ENCODE data around the gene SLC25A45. TPM values are rescaled to one million over a fixed set of nuclear protein-coding genes. Genes with fewer than 3 reads are reported as not detected.
A peak's percentile ranks its signal among the peaks of the same experiment; 100 is the strongest.

Gene SLC25A45
- total and polyA plus RNA-seq, 2 donors (not counting 1 experiment from before 2014, with no cell fraction given) = 16.4 to 80.6 TPM

DNA sequence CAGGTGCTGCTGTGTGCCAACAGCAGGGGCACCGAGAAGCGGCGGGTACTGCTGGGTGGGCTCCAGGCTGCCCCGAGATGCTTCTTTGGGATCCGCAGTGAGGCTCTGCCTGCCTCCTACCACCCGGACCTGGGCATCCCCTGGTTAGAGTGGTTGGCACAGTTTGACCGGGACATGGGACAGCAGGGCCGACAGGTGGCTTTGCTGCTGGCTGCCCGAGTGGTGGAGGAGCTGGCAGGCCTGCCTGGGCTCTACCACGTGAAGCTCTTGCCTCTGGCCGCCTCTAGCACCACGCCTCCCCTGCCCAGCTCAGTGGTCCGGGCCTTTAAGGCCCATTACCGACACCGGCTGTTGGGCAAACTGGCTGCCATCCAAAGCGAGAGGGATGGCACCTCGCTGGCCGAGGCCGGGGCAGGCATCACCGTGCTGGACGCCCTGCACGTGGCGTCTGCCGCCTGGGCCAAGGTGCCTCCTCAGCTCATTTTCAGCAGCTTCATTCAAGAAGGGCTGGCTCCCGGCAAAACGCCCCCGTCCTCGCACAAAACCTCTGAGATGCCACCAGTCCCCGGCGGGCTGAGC is 26.0 kb downstream of the SLC25A45 start:
- no peak for ATAC-seq (ENCODE audit: low read depth)
- H3K4me3 ChIP-seq (ENCODE audit: control extremely low read depth in 1 of 5, extremely low read depth in 1 of 5, insufficient read depth in 1 of 5, low read depth in 2 of 5, low read length in 4 of 5) = no peak overlapping the region
- peak overlapping the region; percentile 10 for H3K27ac Mint-ChIP-seq
- no peak for TF ChIP-seq CTCF (IDR thresholded peaks at IDR 0.05)
- no peak for TF ChIP-seq EZH2 (IDR thresholded peaks at IDR 0.05; ENCODE audit: borderline replicate concordance, insufficient read depth, low read depth, low read length, poor library complexity, severe bottlenecking)
- no peaks in the 10 kb centered on the region for H3K27me3 ChIP-seq (replicated peaks in 1 of 4; ENCODE audit: control extremely low read depth in 1 of 4, control insufficient read depth in 3 of 4, insufficient read depth in 4 of 4, low read length in 3 of 4)
- peaks cover 11 to 16% of the 10 kb centered on the region in 2 donors for H3K4me1 ChIP-seq (ENCODE audit: control insufficient read depth in 2 of 2, insufficient read depth in 2 of 2, low read length in 2 of 2)
- peak overlapping the region; percentile 99 for H3K4me2 ChIP-seq (replicated peaks; ENCODE audit: low read depth, low read length, poor library complexity, severe bottlenecking)
- peak; percentile 30 for DNase-seq
- H3K79me2 ChIP-seq (ENCODE audit: control insufficient read depth, insufficient read depth, low read length) = no peaks in the 10 kb centered on the region
- H3K27me3 Mint-ChIP-seq = no peaks in the 10 kb centered on the region
- H4K20me1 ChIP-seq (ENCODE audit: control insufficient read depth, insufficient read depth, low read length, poor library complexity, severe bottlenecking) = peaks cover 4% of the 10 kb centered on the region
- H3K36me3 ChIP-seq (replicated peaks in 1 of 2; ENCODE audit: control extremely low read depth in 1 of 2, control insufficient read depth in 1 of 2, extremely low read depth in 1 of 2, insufficient read depth in 2 of 2, low read length in 1 of 2) = peaks cover 0 to 14% of the 10 kb centered on the region in 2 experiments
- peak overlapping the region; percentile 95 for H3K4me3 Mint-ChIP-seq
- intact Hi-C loops (cut with micrococcal nuclease) = no loop called here
- CTCF ChIA-PET = interaction anchor here (1.0 to 4.1 kb wide), 6 partner anchors 22 to 237 kb away, joined by 3 to 12 read pairs (median 4); partner anchors contain the start of gene DPF2
- H3K9ac ChIP-seq (ENCODE audit: low read length) = no peak overlapping the region
- H2AFZ ChIP-seq (ENCODE audit: insufficient read depth, low read depth, low read length, poor library complexity, severe bottlenecking) = no peak overlapping the region
- no peak overlapping the region for H3K27ac ChIP-seq (ENCODE audit: low read length in 2 of 2)
- WGBS (ENCODE audit: insufficient coverage) = 98% methylated on average over 30 of the region's 30 CpGs
- peaks cover 20% of the 10 kb centered on the region for H3K4me1 Mint-ChIP-seq
- POLR2A ChIA-PET = interaction anchor here (0.5 to 1.4 kb wide), 7 partner anchors 8 to 618 kb away, joined by 3 to 6 read pairs (median 4); partner anchors contain the start of gene DPF2
- H3K9me3 Mint-ChIP-seq (ENCODE audit: insufficient read depth) = no peaks in the 10 kb centered on the region
- no peaks in the 10 kb centered on the region for H3K9me3 ChIP-seq (ENCODE audit: control extremely low read depth in 1 of 3, control insufficient read depth in 2 of 3, insufficient read depth in 1 of 3, low read length in 2 of 3)

DNA sequence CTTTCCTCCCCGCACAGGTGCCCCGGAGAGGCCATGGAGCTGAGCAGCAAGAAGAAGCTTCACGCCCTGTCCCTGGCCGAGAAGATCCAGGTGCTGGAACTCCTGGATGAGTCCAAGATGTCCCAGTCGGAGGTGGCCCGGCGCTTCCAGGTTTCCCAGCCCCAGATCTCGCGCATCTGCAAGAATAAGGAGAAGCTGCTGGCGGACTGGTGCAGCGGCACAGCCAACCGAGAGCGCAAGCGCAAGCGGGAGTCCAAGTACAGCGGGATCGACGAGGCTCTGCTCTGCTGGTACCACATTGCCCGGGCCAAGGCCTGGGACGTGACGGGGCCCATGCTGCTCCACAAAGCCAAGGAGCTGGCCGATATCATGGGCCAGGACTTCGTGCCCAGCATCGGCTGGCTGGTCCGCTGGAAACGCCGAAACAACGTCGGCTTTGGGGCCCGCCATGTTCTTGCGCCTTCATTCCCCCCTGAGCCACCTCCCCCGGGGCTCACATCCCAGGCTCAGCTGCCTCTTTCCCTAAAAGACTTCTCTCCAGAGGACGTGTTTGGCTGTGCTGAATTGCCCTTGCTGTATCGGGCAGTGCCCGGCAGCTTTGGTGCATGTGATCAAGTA is 26.6 kb downstream of the SLC25A45 start:
- Mint-ChIP-seq H3K27me3 (no peaks in the 10 kb centered on the region), H3K27ac (peak overlapping the region; percentile 92), H3K4me1 (peaks cover 20% of the 10 kb centered on the region), H3K9me3 (ENCODE audit: insufficient read depth) (no peaks in the 10 kb centered on the region), H3K4me3 (peak overlapping the region; percentile 95)
- H3K27me3 ChIP-seq (replicated peaks in 1 of 4; ENCODE audit: control extremely low read depth in 1 of 4, control insufficient read depth in 3 of 4, insufficient read depth in 4 of 4, low read length in 3 of 4) = no peaks in the 10 kb centered on the region
- no peak overlapping the region for H3K27ac ChIP-seq (ENCODE audit: low read length in 2 of 2)
- peak overlapping the region; percentile 79 for H2AFZ ChIP-seq (ENCODE audit: insufficient read depth, low read depth, low read length, poor library complexity, severe bottlenecking)
- intact Hi-C loops (cut with micrococcal nuclease) = loop anchor here (2.0 kb wide), 2 partner anchors 41 to 63 kb away; partner anchors contain the start of gene CDC42EP2
- peak overlapping the region; percentile 99 for H3K4me2 ChIP-seq (replicated peaks; ENCODE audit: low read depth, low read length, poor library complexity, severe bottlenecking)
- ATAC-seq (ENCODE audit: low read depth) (no peak), DNase-seq (no peak)
- peak overlapping the region in 4 of 5 experiments; percentile 51 to 79 (median 69) for H3K4me3 ChIP-seq (ENCODE audit: control extremely low read depth in 1 of 5, extremely low read depth in 1 of 5, insufficient read depth in 1 of 5, low read depth in 2 of 5, low read length in 4 of 5)
- ChIA-PET POLR2A (interaction anchor here (0.5 to 1.4 kb wide), 9 partner anchors 7 to 618 kb away, joined by 3 to 10 read pairs (median 5); partner anchors contain the start of gene DPF2), CTCF (interaction anchor here (1.0 to 4.1 kb wide), 6 partner anchors 22 to 238 kb away, joined by 3 to 12 read pairs (median 3); partner anchors contain the start of gene DPF2)
- 74% methylated on average over 35 of the region's 35 CpGs for WGBS (ENCODE audit: insufficient coverage)
- peak overlapping the region; percentile 76 for H3K9ac ChIP-seq (ENCODE audit: low read length)
- TF ChIP-seq CTCF (IDR thresholded peaks at IDR 0.05) (no peak), EZH2 (IDR thresholded peaks at IDR 0.05; ENCODE audit: borderline replicate concordance, insufficient read depth, low read depth, low read length, poor library complexity, severe bottlenecking) (no peak)
- H3K9me3 ChIP-seq (ENCODE audit: control extremely low read depth in 1 of 3, control insufficient read depth in 2 of 3, insufficient read depth in 1 of 3, low read length in 2 of 3) = no peaks in the 10 kb centered on the region
- peaks cover 11 to 16% of the 10 kb centered on the region in 2 donors for H3K4me1 ChIP-seq (ENCODE audit: control insufficient read depth in 2 of 2, insufficient read depth in 2 of 2, low read length in 2 of 2)
- no peaks in the 10 kb centered on the region for H3K79me2 ChIP-seq (ENCODE audit: control insufficient read depth, insufficient read depth, low read length)
- peaks cover 0 to 20% of the 10 kb centered on the region in 2 experiments for H3K36me3 ChIP-seq (replicated peaks in 1 of 2; ENCODE audit: control extremely low read depth in 1 of 2, control insufficient read depth in 1 of 2, extremely low read depth in 1 of 2, insufficient read depth in 2 of 2, low read length in 1 of 2)
- H4K20me1 ChIP-seq (ENCODE audit: control insufficient read depth, insufficient read depth, low read length, poor library complexity, severe bottlenecking) = peaks cover 4% of the 10 kb centered on the region

Data from B cell (primary cell).